Measurements from ENCODE around the gene FOXJ3. TPM values are rescaled to one million over a fixed set of nuclear protein-coding genes. Genes with fewer than 3 reads are reported as not detected.

FOXJ3 gene
- total RNA-seq, 2 donors from 2014 or later = 30.6 to 62.0 TPM

- TF ChIP-seq CTCF (IDR thresholded peaks at IDR 0.05) = no peak
- Histone ChIP-seq H3K36me3 (no peaks in the 10 kb centered on the region), H3K4me1 (ENCODE audit: control insufficient read depth in 1 of 2, low read depth in 2 of 2) (no peaks in the 10 kb centered on the region), H3K27ac (no peak overlapping the region), H3K27me3 (replicated peaks; ENCODE audit: insufficient read depth) (no peaks in the 10 kb centered on the region), H3K9me3 (peaks cover 7% of the 10 kb centered on the region), H3K4me3 (no peak overlapping the region)
- DNase-seq (ENCODE audit: low spot score) (no peak), ATAC-seq (ENCODE audit: insufficient number of reproducible peaks, low FRiP score, low read depth) (no peak)
Measured at GRCh38 chr1:42239555-42239954, 95.5 kb downstream of the FOXJ3 start.

- H3K36me3 ChIP-seq = no peaks in the 10 kb centered on the region
- no peak overlapping the region for H3K4me3 ChIP-seq
- no peak for DNase-seq (ENCODE audit: low spot score)
- no peak for ATAC-seq (ENCODE audit: insufficient number of reproducible peaks, low FRiP score, low read depth)
- no peaks in the 10 kb centered on the region for H3K27me3 ChIP-seq (replicated peaks; ENCODE audit: insufficient read depth)
- no peaks in the 10 kb centered on the region for H3K4me1 ChIP-seq (ENCODE audit: control insufficient read depth in 1 of 2, low read depth in 2 of 2)
- H3K9me3 ChIP-seq = peaks cover 7% of the 10 kb centered on the region
- no peak overlapping the region for H3K27ac ChIP-seq
- no peak for TF ChIP-seq CTCF (IDR thresholded peaks at IDR 0.05)
Measured at GRCh38 chr1:42239041-42239440, 96.0 kb downstream of the FOXJ3 start.

GRCh38 chr1:42231253-42231652 is 103.8 kb downstream of the FOXJ3 start:
- H3K27me3 ChIP-seq (replicated peaks; ENCODE audit: insufficient read depth) = no peaks in the 10 kb centered on the region
- DNase-seq (ENCODE audit: low spot score) = no peak
- no peaks in the 10 kb centered on the region for H3K9me3 ChIP-seq
- no peak for TF ChIP-seq CTCF (IDR thresholded peaks at IDR 0.05)
- H3K4me1 ChIP-seq (ENCODE audit: control insufficient read depth in 1 of 2, low read depth in 2 of 2) = peaks cover 0 to 13% of the 10 kb centered on the region in 2 donors
- no peaks in the 10 kb centered on the region for H3K36me3 ChIP-seq
- no peak overlapping the region for H3K4me3 ChIP-seq
- no peak for ATAC-seq (ENCODE audit: insufficient number of reproducible peaks, low FRiP score, low read depth)
- H3K27ac ChIP-seq = no peak overlapping the region

- no peak for TF ChIP-seq CTCF (IDR thresholded peaks at IDR 0.05)
- no peaks in the 10 kb centered on the region for H3K36me3 ChIP-seq
- no peak for DNase-seq (ENCODE audit: low spot score)
- peaks cover 0 to 23% of the 10 kb centered on the region in 2 donors for H3K4me1 ChIP-seq (ENCODE audit: control insufficient read depth in 1 of 2, low read depth in 2 of 2)
- no peak overlapping the region for H3K4me3 ChIP-seq
- no peaks in the 10 kb centered on the region for H3K27me3 ChIP-seq (replicated peaks; ENCODE audit: insufficient read depth)
- H3K9me3 ChIP-seq = no peaks in the 10 kb centered on the region
- no peak overlapping the region for H3K27ac ChIP-seq
- ATAC-seq (ENCODE audit: insufficient number of reproducible peaks, low FRiP score, low read depth) = no peak
Measured at GRCh38 chr1:42228938-42229337, 106.1 kb downstream of the FOXJ3 start.

- no peaks in the 10 kb centered on the region for H3K36me3 ChIP-seq
- H3K4me1 ChIP-seq (ENCODE audit: control insufficient read depth in 1 of 2, low read depth in 2 of 2) = peaks cover 0 to 23% of the 10 kb centered on the region in 2 donors
- ATAC-seq (ENCODE audit: insufficient number of reproducible peaks, low FRiP score, low read depth) = no peak
- no peak overlapping the region for H3K27ac ChIP-seq
- DNase-seq (ENCODE audit: low spot score) = no peak
- H3K27me3 ChIP-seq (replicated peaks; ENCODE audit: insufficient read depth) = no peaks in the 10 kb centered on the region
- H3K4me3 ChIP-seq = no peak overlapping the region
- H3K9me3 ChIP-seq = no peaks in the 10 kb centered on the region
- no peak for TF ChIP-seq CTCF (IDR thresholded peaks at IDR 0.05)
Measured at GRCh38 chr1:42223036-42223435, 112.0 kb downstream of the FOXJ3 start.

All from thoracic aorta (tissue), 2 donors.